Natural killer cell (primary cell): Measurements from ENCODE around the gene IMP4. TPM values are rescaled to one million over a fixed set of nuclear protein-coding genes. Genes with fewer than 3 reads are reported as not detected.

Experiments used
- ATAC-seq, 3 donors: fragments of 150-1000 bp in 2 of 3; fragments of 200-7000 bp in 1 of 3; cut with Tn5 transposase; 1 replicate in 1 of 3; 2 replicates in 2 of 3; pipeline ENCODE4 v1.10.0; 2021; ENCODE audit warnings: mild to moderate bottlenecking in 2 of 3, moderate library complexity in 2 of 3
- DNase-seq, 2 donors: peaks; one replicate each; pipeline versions ENCODE4 v3.0.0 to v3.0.0-alpha.2; 2013 to 2021; ENCODE audit warnings: mixed read lengths in 1 of 2
- H3K27ac ChIP-seq: one replicate; pipeline ENCODE4 v1.5.1; 2013; ENCODE audit warnings: mild to moderate bottlenecking, low read length
- H3K27me3 ChIP-seq: one replicate; pipeline ENCODE4 v1.6.1; 2013; ENCODE audit warnings: low read length; ENCODE audit not compliant: control insufficient read depth, insufficient read depth
- H3K36me3 ChIP-seq: one replicate; pipeline ENCODE4 v1.6.1; 2013; ENCODE audit warnings: low read length; ENCODE audit not compliant: control insufficient read depth, insufficient read depth
- H3K4me1 ChIP-seq: one replicate; pipeline ENCODE4 v1.6.1; 2013; ENCODE audit warnings: low read length; ENCODE audit not compliant: control insufficient read depth, insufficient read depth
- H3K4me3 ChIP-seq: one replicate; pipeline ENCODE4 v1.5.1; 2013; ENCODE audit warnings: low read length
- H3K9me3 ChIP-seq: one replicate; pipeline ENCODE4 v1.6.1; 2013; ENCODE audit warnings: low read length; ENCODE audit not compliant: control insufficient read depth, insufficient read depth
- H3K27ac Mint-ChIP-seq, 2 donors: one replicate each; pipeline ENCODE4 v1.8.0; 2022; ENCODE audit warnings: mild to moderate bottlenecking in 2 of 2, mixed read lengths in 2 of 2, moderate library complexity in 1 of 2
- H3K27me3 Mint-ChIP-seq, 2 donors: one replicate each; pipeline ENCODE4 v1.8.0; 2022; ENCODE audit warnings: low read depth in 2 of 2, mixed read lengths in 2 of 2
- H3K36me3 Mint-ChIP-seq: one replicate; pipeline ENCODE4 v1.8.0; 2022; ENCODE audit warnings: mixed read lengths
- H3K4me1 Mint-ChIP-seq, 2 donors: one replicate each; pipeline ENCODE4 v1.8.0; 2022; ENCODE audit warnings: mixed read lengths in 2 of 2
- H3K4me3 Mint-ChIP-seq: one replicate; pipeline ENCODE4 v1.8.0; 2022; ENCODE audit warnings: mild to moderate bottlenecking, moderate library complexity, mixed read lengths
- H3K9me3 Mint-ChIP-seq, 2 donors: one replicate each; pipeline ENCODE4 v1.8.0; 2022; ENCODE audit warnings: mixed read lengths in 2 of 2
- CTCF ChIP-seq: fragments of 200-600 bp; IDR thresholded peaks from one replicate; pipeline ENCODE4 v1.8.0; 2022; ENCODE audit warnings: antibody characterized with exemption
- whole genome bisulfite sequencing: methylation state at CpG from one replicate; pipeline ENCODE4 v1.1.7; 2013; ENCODE audit warnings: missing lambda C conversion rate; ENCODE audit not compliant: insufficient coverage; 5-methylcytosine and 5-hydroxymethylcytosine counted together
- intact Hi-C: fragments of 100-400 bp; cut with micrococcal nuclease; formaldehyde crosslinking; loops from one replicate; pipeline ENCODE4 v1.14.2; 2022
- total RNA-seq, 4 donors: library from RNA; stranded (reverse); fragments of 120-200 nt in 1 of 4; gene quantifications; one replicate each; pipeline versions ENCODE4 v1.2.3 to v1.2.4, GENCODE V29; 2013 to 2022

The IMP4 gene
- total RNA-seq, 3 donors from 2014 or later (not counting 1 experiment from before 2014, with no cell fraction given): 60.5 to 80.6 (median 72.9) TPM

DNA sequence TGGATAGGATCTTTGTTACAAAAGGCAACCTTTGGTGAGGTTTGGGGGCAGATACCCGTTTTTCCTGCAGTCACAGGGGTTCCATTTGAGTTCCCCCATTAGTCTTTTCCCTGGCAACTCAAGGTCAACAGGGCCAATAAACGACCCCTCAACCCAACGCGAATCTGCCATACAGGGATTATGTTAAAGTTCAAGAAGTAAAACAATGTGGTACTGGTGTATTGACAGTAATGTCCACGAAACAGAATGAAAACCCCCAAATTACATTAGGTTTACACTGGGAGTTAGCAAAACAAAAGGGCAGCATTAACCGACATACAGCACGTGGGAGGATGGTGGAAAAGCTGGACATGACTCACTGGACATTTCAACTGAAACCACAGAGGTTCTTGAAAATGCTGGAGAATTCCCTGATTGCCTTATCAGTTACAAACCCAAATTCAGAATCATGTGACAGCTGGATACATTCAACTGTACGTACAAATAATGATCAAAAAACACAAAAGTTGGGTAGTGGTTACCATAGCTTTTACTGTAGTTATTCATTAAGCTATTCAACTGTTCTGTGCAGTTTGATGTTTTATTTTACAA, 4.9 kb upstream of the IMP4 start:
- no peaks in the 10 kb centered on the region for H3K27me3 ChIP-seq
- peaks cover 19 to 28% of the 10 kb centered on the region in 2 donors for H3K4me1 Mint-ChIP-seq
- H3K27ac ChIP-seq: no peak overlapping the region
- no peak overlapping the region for H3K4me3 Mint-ChIP-seq
- ATAC-seq: no peak
- 87% methylated on average over 6 of the region's 8 CpGs for WGBS
- no peak overlapping the region for H3K27ac Mint-ChIP-seq
- no peaks in the 10 kb centered on the region for H3K9me3 Mint-ChIP-seq
- H3K4me1 ChIP-seq: peaks cover 5% of the 10 kb centered on the region
- H3K9me3 ChIP-seq: no peaks in the 10 kb centered on the region
- peaks cover 20% of the 10 kb centered on the region for H3K36me3 ChIP-seq
- H3K36me3 Mint-ChIP-seq: peaks cover 6% of the 10 kb centered on the region
- TF ChIP-seq CTCF: no peak
- intact Hi-C loops: loop anchor here (10.0 kb wide), 1 partner anchor 1603 kb away; no protein-coding TSS in a partner anchor
- no peak for DNase-seq
- H3K27me3 Mint-ChIP-seq: peaks cover 0 to 15% of the 10 kb centered on the region in 2 donors
- no peak overlapping the region for H3K4me3 ChIP-seq

DNA sequence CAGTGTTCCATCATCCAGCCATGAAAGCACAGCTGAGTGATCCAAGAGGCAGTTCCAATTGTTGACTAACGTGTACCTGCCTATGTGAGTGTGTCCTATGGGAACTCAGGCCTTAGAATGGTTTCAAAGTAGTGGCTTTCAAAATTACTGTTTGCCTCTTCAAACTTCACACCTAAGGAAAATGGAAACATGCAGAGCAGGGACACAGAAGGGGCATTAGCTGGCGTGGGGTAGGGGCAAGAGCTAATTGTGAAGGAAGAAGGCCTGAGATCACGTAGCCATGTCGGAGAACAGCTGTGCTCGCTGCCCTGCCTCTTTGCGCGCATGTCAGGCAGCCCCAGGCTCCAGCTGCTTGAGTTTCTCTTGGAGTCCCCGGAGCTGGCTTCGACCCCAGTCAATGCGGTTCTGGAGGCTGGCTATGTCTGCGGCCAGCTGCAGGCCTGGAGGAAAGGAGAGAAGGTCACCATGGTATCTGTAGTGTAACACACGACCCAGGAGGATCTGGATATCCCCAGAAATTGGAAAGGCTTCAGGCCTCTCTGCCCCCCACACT, 3.8 kb upstream of the IMP4 start:
- no peak overlapping the region for H3K4me3 Mint-ChIP-seq
- intact Hi-C loops: loop anchor here (10.0 kb wide), 1 partner anchor 1604 kb away; no protein-coding TSS in a partner anchor
- no peak for TF ChIP-seq CTCF
- 95% methylated on average over 12 of the region's 12 CpGs for WGBS
- no peaks in the 10 kb centered on the region for H3K9me3 Mint-ChIP-seq
- Histone ChIP-seq H3K4me1 (peaks cover 14% of the 10 kb centered on the region), H3K36me3 (peaks cover 20% of the 10 kb centered on the region), H3K27me3 (no peaks in the 10 kb centered on the region), H3K27ac (no peak overlapping the region), H3K4me3 (no peak overlapping the region), H3K9me3 (no peaks in the 10 kb centered on the region)
- H3K4me1 Mint-ChIP-seq: peaks cover 25 to 37% of the 10 kb centered on the region in 2 donors
- H3K27me3 Mint-ChIP-seq: peaks cover 0 to 10% of the 10 kb centered on the region in 2 donors
- DNase-seq: no peak
- H3K27ac Mint-ChIP-seq: peak overlapping the region in 1 of 2 donors; percentile 45
- peaks cover 6% of the 10 kb centered on the region for H3K36me3 Mint-ChIP-seq
- ATAC-seq: no peak

DNA sequence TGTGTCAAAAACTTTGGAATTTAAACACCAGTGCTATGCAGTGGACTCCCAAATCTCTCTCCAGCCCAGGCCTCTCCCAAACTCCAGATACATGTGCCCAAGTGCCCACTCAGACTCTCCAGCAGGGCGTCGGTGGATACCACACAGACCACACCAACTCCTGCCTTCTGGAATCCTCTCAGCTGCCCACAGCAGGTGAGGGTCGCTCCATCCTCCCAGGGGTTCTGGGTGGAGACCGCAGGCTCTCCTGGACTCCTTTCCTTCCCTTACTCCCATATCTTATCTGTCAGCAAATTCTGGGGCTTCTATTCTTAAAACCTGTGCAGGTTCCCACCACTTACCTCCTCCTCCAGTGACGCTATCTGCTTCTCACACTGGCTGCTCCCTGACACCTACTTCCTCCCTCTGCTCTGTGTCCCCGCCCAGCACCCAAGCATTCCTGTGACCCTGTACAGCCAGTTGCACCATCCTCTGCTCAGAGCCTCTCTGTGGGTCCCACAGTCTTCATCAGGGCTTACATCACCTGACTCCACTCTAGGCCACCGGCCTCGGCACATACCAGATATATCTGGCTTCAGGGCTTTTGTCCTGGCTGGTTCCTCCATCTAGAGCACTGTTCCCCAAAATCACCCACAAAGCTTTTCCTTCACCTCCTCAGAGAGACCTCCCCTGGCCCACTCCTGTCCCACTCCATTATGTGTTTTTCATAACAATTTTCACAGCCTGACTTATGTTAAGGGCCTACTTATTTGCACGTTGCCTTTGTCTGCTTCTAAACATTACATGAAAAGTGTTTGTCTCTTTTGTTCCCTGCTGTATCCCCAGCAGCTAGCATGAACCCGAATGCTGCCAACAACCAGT, 2.6 kb upstream of the IMP4 start:
- Histone ChIP-seq H3K4me3 (no peak overlapping the region), H3K27me3 (no peaks in the 10 kb centered on the region), H3K9me3 (no peaks in the 10 kb centered on the region), H3K4me1 (peaks cover 17% of the 10 kb centered on the region), H3K36me3 (peaks cover 29% of the 10 kb centered on the region), H3K27ac (no peak overlapping the region)
- H3K9me3 Mint-ChIP-seq: no peaks in the 10 kb centered on the region
- DNase-seq (no peak), ATAC-seq (no peak)
- TF ChIP-seq CTCF: no peak
- H3K27ac Mint-ChIP-seq: peak overlapping the region; percentile 4 to 10
- intact Hi-C loops: loop anchor here (10.0 kb wide), 1 partner anchor 1605 kb away; no protein-coding TSS in a partner anchor
- WGBS: 98% methylated on average over 10 of the region's 10 CpGs
- peaks cover 25 to 37% of the 10 kb centered on the region in 2 donors for H3K4me1 Mint-ChIP-seq
- H3K27me3 Mint-ChIP-seq: no peaks in the 10 kb centered on the region
- peaks cover 6% of the 10 kb centered on the region for H3K36me3 Mint-ChIP-seq
- H3K4me3 Mint-ChIP-seq: peak overlapping the region; percentile 14
